BLaER1 treated with 17β-estradiol and CSF1 and Interleukin-3, amounts not matched to agents 10 nM and 100 nM (cell line): ENCODE results near the gene ZNF174.

ENCODE experiments used
- H3K27ac ChIP-seq, 11 experiments: shearing (Covaris generic); formaldehyde crosslinking; 2 replicates each; pipeline ENCODE4 v1.8.1; 2022
- H3K27me3 ChIP-seq, 11 experiments: shearing (Covaris generic); formaldehyde crosslinking; 2 replicates each; pipeline ENCODE4 v1.8.1; 2022
- H3K36me3 ChIP-seq, 11 experiments: shearing (Covaris generic); formaldehyde crosslinking; 2 replicates each; pipeline ENCODE4 v1.8.1; 2022
- H3K4me1 ChIP-seq, 10 experiments: shearing (Covaris generic); formaldehyde crosslinking; 2 replicates each; pipeline ENCODE4 v1.8.1; 2022
- H3K4me2 ChIP-seq, 11 experiments: shearing (Covaris generic); formaldehyde crosslinking; 2 replicates each; pipeline ENCODE4 v1.8.1; 2022
- H3K4me3 ChIP-seq, 10 experiments: shearing (Covaris generic); formaldehyde crosslinking; 2 replicates each; pipeline ENCODE4 v1.8.1; 2022
- H3K9ac ChIP-seq, 11 experiments: shearing (Covaris generic); formaldehyde crosslinking; 2 replicates each; pipeline ENCODE4 v1.8.1; 2022
- H3K9me3 ChIP-seq, 11 experiments: shearing (Covaris generic); formaldehyde crosslinking; replicated peaks in 1 of 11; 2 replicates each; pipeline ENCODE4 v1.8.1; 2022
- H4K20me1 ChIP-seq, 11 experiments: shearing (Covaris generic); formaldehyde crosslinking; 2 replicates each; pipeline ENCODE4 v1.8.1; 2022
- Cebpa-rat ChIP-seq, 11 experiments: shearing (Covaris generic); IDR thresholded peaks; 2 replicates each; pipeline ENCODE4 v1.8.1; 2022

The ZNF174 gene

GRCh38 chr16:3457434-3458252, 56.6 kb downstream of the ZNF174 start:
- H4K20me1 ChIP-seq: peaks cover 32 to 45% (median 40%) of the 10 kb centered on the region in 11 experiments
- peak overlapping the region; percentile 80 to 99 (median 95) for H3K4me2 ChIP-seq
- H3K27ac ChIP-seq: peak overlapping the region; percentile 95 to 100 (median 98)
- peaks cover 0 to 5% (median 0%) of the 10 kb centered on the region in 11 experiments; a peak in 2 of 22 replicates for H3K9me3 ChIP-seq
- H3K4me3 ChIP-seq: peak overlapping the region; percentile 73 to 98 (median 92)
- peaks cover 0 to 22% (median 10%) of the 10 kb centered on the region in 11 experiments; a peak in 18 of 22 replicates for H3K36me3 ChIP-seq
- peak overlapping the region; percentile 90 to 100 (median 97) for H3K9ac ChIP-seq
- H3K4me1 ChIP-seq: peaks cover 43 to 55% (median 46%) of the 10 kb centered on the region in 10 experiments
- H3K27me3 ChIP-seq: no peaks in the 10 kb centered on the region
- peak in 1 of 11 experiments; percentile 12; a peak in 1 of 22 replicates for TF ChIP-seq Cebpa-rat (IDR thresholded peaks at IDR 0.05)

- peaks cover 0 to 11% (median 5%) of the 10 kb centered on the region in 11 experiments; a peak in 7 of 22 replicates for H3K9me3 ChIP-seq
- no peaks in the 10 kb centered on the region for H3K27me3 ChIP-seq
- peak overlapping the region; percentile 90 to 98 (median 95) for H3K4me2 ChIP-seq
- H3K9ac ChIP-seq: peak overlapping the region; percentile 90 to 100 (median 97)
- H3K36me3 ChIP-seq: peaks cover 4 to 26% (median 16%) of the 10 kb centered on the region in 11 experiments; a peak in 18 of 22 replicates
- peaks cover 32 to 52% (median 47%) of the 10 kb centered on the region in 11 experiments for H4K20me1 ChIP-seq
- peak overlapping the region; percentile 95 to 100 (median 98) for H3K27ac ChIP-seq
- no peak for TF ChIP-seq Cebpa-rat (IDR thresholded peaks at IDR 0.05)
- peaks cover 43 to 62% (median 47%) of the 10 kb centered on the region in 10 experiments for H3K4me1 ChIP-seq
- peak overlapping the region; percentile 73 to 98 (median 92) for H3K4me3 ChIP-seq
Observed at GRCh38 chr16:3458278-3458851, 57.4 kb downstream of the ZNF174 start.

- Histone ChIP-seq H3K9ac (peak overlapping the region; percentile 90 to 100 (median 97)), H4K20me1 (peaks cover 32 to 57% (median 52%) of the 10 kb centered on the region in 11 experiments), H3K27ac (peak overlapping the region; percentile 95 to 100 (median 98)), H3K4me2 (peak overlapping the region; percentile 90 to 98 (median 95)), H3K4me1 (peaks cover 46 to 68% (median 52%) of the 10 kb centered on the region in 10 experiments), H3K9me3 (peaks cover 0 to 11% (median 9%) of the 10 kb centered on the region in 11 experiments; a peak in 8 of 22 replicates), H3K4me3 (peak overlapping the region; percentile 73 to 98 (median 92)), H3K36me3 (peaks cover 4 to 30% (median 20%) of the 10 kb centered on the region in 11 experiments; a peak in 19 of 22 replicates), H3K27me3 (no peaks in the 10 kb centered on the region)
- TF ChIP-seq Cebpa-rat (IDR thresholded peaks at IDR 0.05): no peak
Observed at GRCh38 chr16:3458852-3459361, 57.9 kb downstream of the ZNF174 start.
